ENCODE results near the gene TFF2. TPM values are rescaled to one million over a fixed set of nuclear protein-coding genes. Genes with fewer than 3 reads are reported as not detected.

TFF2 gene
- total RNA-seq, 2 experiments from 2014 or later, result not detected

DNA sequence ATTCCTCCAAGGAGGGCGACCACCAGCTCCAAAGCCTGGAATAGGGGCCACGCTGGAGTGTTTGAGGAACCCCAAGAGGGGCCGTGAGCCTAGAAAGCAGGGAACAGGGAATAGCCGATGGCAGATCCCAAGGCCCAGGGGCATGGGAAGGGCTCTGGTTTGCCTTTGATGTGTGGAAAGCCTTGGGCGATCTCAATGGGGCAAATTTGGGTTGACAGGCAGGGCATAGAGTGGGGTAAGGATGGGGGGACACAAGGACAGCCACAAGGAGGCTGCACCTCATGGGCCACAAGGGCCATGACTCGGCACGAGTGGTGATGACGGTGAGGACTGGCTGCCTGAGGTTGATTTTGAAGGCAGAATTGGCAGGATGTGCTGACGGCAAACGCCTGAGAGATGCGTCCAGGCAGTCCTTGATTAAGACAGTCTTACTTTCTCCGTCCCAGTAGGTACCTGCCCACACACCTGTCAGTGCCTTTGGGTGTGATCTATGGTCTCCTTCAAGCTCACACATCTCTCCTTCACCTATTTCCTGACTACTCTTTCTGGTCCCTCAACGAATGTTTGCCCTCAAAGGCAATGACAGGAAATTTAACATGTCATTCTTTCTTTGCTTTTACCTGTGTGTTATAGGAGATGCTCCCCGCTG, 47.1 kb upstream of the TFF2 start:
- Mint-ChIP-seq H3K27me3 (no peaks in the 10 kb centered on the region), H3K36me3 (ENCODE audit: low read depth) (no peaks in the 10 kb centered on the region), H3K4me3 (peak overlapping the region; percentile 4), H3K4me1 (ENCODE audit: low read depth) (peaks cover 64% of the 10 kb centered on the region), H3K27ac (peak overlapping the region; percentile 69), H3K9me3 (peaks cover 7% of the 10 kb centered on the region)
- peak overlapping the region in 1 of 2 donors; percentile 37 for H3K27ac ChIP-seq (ENCODE audit: low read depth in 1 of 2, low read length in 2 of 2)
- H3K27me3 ChIP-seq (ENCODE audit: control insufficient read depth in 1 of 2, insufficient read depth in 2 of 2, low read length in 2 of 2), result no peaks in the 10 kb centered on the region
- peaks cover 47% of the 10 kb centered on the region for H3K4me1 ChIP-seq (ENCODE audit: insufficient read depth, low read length)
- ATAC-seq (ENCODE audit: poor library complexity), result peak; percentile 35
- DNase-seq, result peak in 1 of 14 experiments; percentile 32
- no peak overlapping the region for H3K4me3 ChIP-seq (ENCODE audit: low read length)
- no peaks in the 10 kb centered on the region for H3K36me3 ChIP-seq (ENCODE audit: insufficient read depth, low read length)
- ChIA-PET POLR2A (interaction anchor here (1.4 to 1.9 kb wide), 4 partner anchors 11 to 27 kb away, joined by 4 to 15 read pairs (median 5); no protein-coding TSS in a partner anchor), CTCF (interaction anchor here (1.3 kb wide), 1 partner anchor 16 kb away, joined by 3 read pairs; no protein-coding TSS in a partner anchor)
- H3K9me3 ChIP-seq (ENCODE audit: control insufficient read depth in 1 of 2, insufficient read depth in 1 of 2, low read length in 2 of 2), result peaks cover 0 to 8% of the 10 kb centered on the region in 2 experiments
- TF ChIP-seq, protein P1, sequence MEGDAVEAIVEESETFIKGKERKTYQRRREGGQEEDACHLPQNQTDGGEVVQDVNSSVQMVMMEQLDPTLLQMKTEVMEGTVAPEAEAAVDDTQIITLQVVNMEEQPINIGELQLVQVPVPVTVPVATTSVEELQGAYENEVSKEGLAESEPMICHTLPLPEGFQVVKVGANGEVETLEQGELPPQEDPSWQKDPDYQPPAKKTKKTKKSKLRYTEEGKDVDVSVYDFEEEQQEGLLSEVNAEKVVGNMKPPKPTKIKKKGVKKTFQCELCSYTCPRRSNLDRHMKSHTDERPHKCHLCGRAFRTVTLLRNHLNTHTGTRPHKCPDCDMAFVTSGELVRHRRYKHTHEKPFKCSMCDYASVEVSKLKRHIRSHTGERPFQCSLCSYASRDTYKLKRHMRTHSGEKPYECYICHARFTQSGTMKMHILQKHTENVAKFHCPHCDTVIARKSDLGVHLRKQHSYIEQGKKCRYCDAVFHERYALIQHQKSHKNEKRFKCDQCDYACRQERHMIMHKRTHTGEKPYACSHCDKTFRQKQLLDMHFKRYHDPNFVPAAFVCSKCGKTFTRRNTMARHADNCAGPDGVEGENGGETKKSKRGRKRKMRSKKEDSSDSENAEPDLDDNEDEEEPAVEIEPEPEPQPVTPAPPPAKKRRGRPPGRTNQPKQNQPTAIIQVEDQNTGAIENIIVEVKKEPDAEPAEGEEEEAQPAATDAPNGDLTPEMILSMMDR (IDR thresholded peaks at IDR 0.05), result no peak
- intact Hi-C loops (cut with DNase I, micrococcal nuclease), result loop anchor here in 1 of 2 experiments (5.0 kb wide), 1 partner anchor 39 kb away; no protein-coding TSS in a partner anchor

DNA sequence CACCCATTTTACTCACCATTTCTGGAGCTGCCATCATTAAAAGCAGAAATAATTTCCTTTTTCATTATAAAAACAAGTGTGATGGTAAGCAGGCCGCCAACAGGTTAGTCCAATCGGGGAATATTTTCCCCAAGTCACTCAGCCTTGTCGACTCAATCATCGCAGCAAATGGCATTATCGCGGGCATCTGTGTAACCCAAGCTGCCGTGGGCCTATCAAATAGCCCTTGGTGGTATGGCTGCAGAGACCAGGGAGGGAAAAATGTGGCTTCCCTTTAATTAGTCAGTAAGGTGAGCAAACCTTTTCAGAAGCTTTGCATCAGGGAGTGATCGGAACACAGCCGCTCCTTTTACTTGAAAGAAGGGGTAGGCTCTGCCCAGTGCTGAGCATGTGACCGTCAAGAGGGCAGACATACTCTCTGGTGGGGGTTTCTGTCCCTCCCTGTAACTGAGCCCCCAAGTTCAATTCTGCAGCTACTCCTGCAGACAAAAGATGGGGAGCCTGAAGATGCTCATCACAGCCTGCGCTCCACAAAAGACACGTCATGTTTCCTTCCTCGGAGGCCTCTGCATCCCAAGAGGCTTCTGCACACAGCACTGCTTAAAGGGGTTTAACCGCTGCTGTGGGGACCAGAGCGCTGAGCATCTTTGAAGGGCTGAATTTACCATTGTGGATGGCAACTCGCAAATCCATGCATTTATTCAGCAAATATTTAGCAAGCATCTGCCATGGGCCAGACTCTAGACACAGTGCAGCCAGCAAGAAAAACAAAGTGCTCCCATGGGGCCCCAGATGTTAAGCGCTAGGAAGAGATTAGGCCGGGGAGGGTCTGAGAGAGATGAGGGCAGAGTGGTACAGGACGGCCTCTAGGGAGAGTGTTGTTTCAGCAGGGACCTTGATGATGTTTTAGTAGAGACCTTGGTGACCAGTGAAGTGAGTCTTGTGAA, 46.3 kb upstream of the TFF2 start:
- H3K36me3 Mint-ChIP-seq (ENCODE audit: low read depth), result no peaks in the 10 kb centered on the region
- no peak overlapping the region for H3K4me3 Mint-ChIP-seq
- peak overlapping the region; percentile 69 for H3K27ac Mint-ChIP-seq
- DNase-seq (no peak), ATAC-seq (ENCODE audit: poor library complexity) (no peak)
- H3K27me3 Mint-ChIP-seq, result no peaks in the 10 kb centered on the region
- peaks cover 0 to 8% of the 10 kb centered on the region in 2 experiments for H3K9me3 ChIP-seq (ENCODE audit: control insufficient read depth in 1 of 2, insufficient read depth in 1 of 2, low read length in 2 of 2)
- ChIA-PET CTCF (no interaction called here), POLR2A (no interaction called here)
- intact Hi-C loops (cut with DNase I, micrococcal nuclease), result loop anchor here in 1 of 2 experiments (5.0 kb wide), 1 partner anchor 40 kb away; no protein-coding TSS in a partner anchor
- H3K4me1 ChIP-seq (ENCODE audit: insufficient read depth, low read length), result peaks cover 47% of the 10 kb centered on the region
- TF ChIP-seq, protein P1 (IDR thresholded peaks at IDR 0.05), result no peak
- H3K9me3 Mint-ChIP-seq, result peaks cover 7% of the 10 kb centered on the region
- H3K27ac ChIP-seq (ENCODE audit: low read depth in 1 of 2, low read length in 2 of 2), result no peak overlapping the region
- no peaks in the 10 kb centered on the region for H3K27me3 ChIP-seq (ENCODE audit: control insufficient read depth in 1 of 2, insufficient read depth in 2 of 2, low read length in 2 of 2)
- H3K4me3 ChIP-seq (ENCODE audit: low read length), result no peak overlapping the region
- H3K4me1 Mint-ChIP-seq (ENCODE audit: low read depth), result peaks cover 64% of the 10 kb centered on the region
- H3K36me3 ChIP-seq (ENCODE audit: insufficient read depth, low read length), result no peaks in the 10 kb centered on the region

DNA sequence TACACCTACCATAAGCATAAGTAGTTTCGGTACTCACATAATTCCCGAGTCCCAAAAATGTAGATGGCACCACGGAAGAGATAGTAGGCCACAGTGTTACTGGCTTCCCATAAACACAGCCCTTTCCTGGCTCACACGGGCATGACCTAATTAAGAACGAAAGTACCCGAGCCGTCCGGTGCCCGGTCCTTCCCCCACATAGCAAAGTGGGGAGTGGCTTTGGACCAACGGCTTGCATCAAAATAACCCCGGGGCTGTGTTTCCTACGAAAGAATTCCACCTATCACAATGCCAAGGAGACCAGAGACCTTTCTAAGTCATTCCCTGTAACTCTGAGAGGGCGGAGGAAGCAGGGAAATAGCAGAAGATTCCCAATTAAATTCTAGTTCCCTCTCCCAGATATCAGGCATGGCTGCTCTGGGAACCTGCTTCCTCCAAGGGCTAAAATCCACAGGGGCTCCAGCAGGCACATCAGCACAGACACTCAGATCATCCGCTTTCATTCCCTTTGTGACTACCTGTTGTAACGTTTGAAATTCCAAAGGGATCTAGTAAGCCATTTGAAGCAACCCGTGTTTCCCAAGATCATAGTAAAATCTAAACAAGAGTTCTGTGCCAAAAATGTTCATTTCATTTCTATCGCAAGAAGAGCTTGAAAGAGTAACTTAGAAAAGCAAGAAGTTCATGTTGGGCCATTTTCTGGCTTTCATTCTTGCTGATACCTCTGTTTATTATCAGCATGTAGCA, 45.3 kb upstream of the TFF2 start, which contains the start of gene TMPRSS3:
TMPRSS3 (minus strand) TSS at position 148 of the 747 bp plus-strand sequence. CDS start 635 bp downstream, outside the sequence.
- no peaks in the 10 kb centered on the region for H3K9me3 ChIP-seq (ENCODE audit: control insufficient read depth in 1 of 2, insufficient read depth in 1 of 2, low read length in 2 of 2)
- no peaks in the 10 kb centered on the region for H3K36me3 ChIP-seq (ENCODE audit: insufficient read depth, low read length)
- peaks cover 39% of the 10 kb centered on the region for H3K4me1 ChIP-seq (ENCODE audit: insufficient read depth, low read length)
- H3K4me1 Mint-ChIP-seq (ENCODE audit: low read depth), result peaks cover 66% of the 10 kb centered on the region
- TF ChIP-seq, protein P1 (IDR thresholded peaks at IDR 0.05), result no peak
- ATAC-seq (ENCODE audit: poor library complexity) (no peak), DNase-seq (no peak)
- intact Hi-C loops (cut with DNase I, micrococcal nuclease), result loop anchor here in 1 of 2 experiments (5.0 kb wide), 1 partner anchor 41 kb away; no protein-coding TSS in a partner anchor
- H3K9me3 Mint-ChIP-seq, result no peaks in the 10 kb centered on the region
- H3K4me3 ChIP-seq (ENCODE audit: low read length), result no peak within 1 kb of the TSS
- no peaks in the 10 kb centered on the region for H3K36me3 Mint-ChIP-seq (ENCODE audit: low read depth)
- H3K27me3 Mint-ChIP-seq, result no peaks in the 10 kb centered on the region
- no peaks in the 10 kb centered on the region for H3K27me3 ChIP-seq (ENCODE audit: control insufficient read depth in 1 of 2, insufficient read depth in 2 of 2, low read length in 2 of 2)
- H3K4me3 Mint-ChIP-seq, result peak within 1 kb of the TSS; percentile 31
- CTCF ChIA-PET, result no interaction called here
- H3K27ac ChIP-seq (ENCODE audit: low read depth in 1 of 2, low read length in 2 of 2), result no peak within 1 kb of the TSS
- POLR2A ChIA-PET, result interaction anchor here (4.1 kb wide), 1 partner anchor 8 kb away, joined by 58 read pairs; the partner anchor contains the start of gene UBASH3A
- H3K27ac Mint-ChIP-seq, result no peak within 1 kb of the TSS

Measured in CD4-positive, alpha-beta T cell (primary cell).